K562 (cell line): ENCODE measurements around the gene TSPAN32. TPM values are rescaled to one million over a fixed set of nuclear protein-coding genes. Genes with fewer than 3 reads are reported as not detected.

ENCODE experiments used
- ATAC-seq: fragments of 200-7000 bp; cut with Tn5 transposase; 3 replicates; pipeline ENCODE4 v1.9.1; 2020; ENCODE audit warnings: moderate library complexity
- BruUV-seq: library from RNA; stranded (reverse); fragments of 400-500 nt; replicated peaks from 2 replicates; lab custom pipeline; 2021; lab: Mats Ljungman, UMichigan
- CTCF ChIA-PET: fragments of 300-600 bp; formaldehyde crosslinking; extraction: SDS; loops from one replicate; lab custom pipeline; 2021; ENCODE audit warnings: low intra/inter-chr PET ratio; lab: Yijun Ruan, JAX
- POLR2A ChIA-PET: fragments of 300-600, 350-650 bp; sonication (Branson Sonifier 250); formaldehyde crosslinking; extraction: SDS; loops from one replicate; lab custom pipeline; 2021; ENCODE audit warnings: antibody characterized with exemption, inconsistent platforms; lab: Yijun Ruan, JAX
- DNase-seq, 4 experiments: peaks; one replicate each; pipeline versions ENCODE4 v3.0.0 to v3.0.0-alpha.2; 2011 to 2018; ENCODE audit warnings: low spot score in 3 of 4, mixed read lengths in 3 of 4; ENCODE audit errors: extremely low read depth in 1 of 4
- FAIRE-seq: peaks from 2 replicates; lab custom pipeline; 2011; peaks lifted over from hg19 to GRCh38; lab: Jason Lieb, UNC
- H2AFZ ChIP-seq: 2 replicates; pipeline ENCODE4 v1.6.0; 2011; ENCODE audit warnings: low read depth, low read length, control low read depth, inconsistent platforms
- H3K27ac ChIP-seq: fragments of 200-600 bp; 3 replicates; pipeline ENCODE4 v1.8.0; 2011; ENCODE audit warnings: low read depth, mild to moderate bottlenecking, control low read depth, inconsistent platforms, low read length, moderate library complexity, mixed read lengths; ENCODE audit errors: extremely low read depth
- H3K27me3 ChIP-seq, 2 experiments: fragments of 300-600 bp in 1 of 2; 2 replicates in 1 of 2; 3 replicates in 1 of 2; pipeline versions ENCODE4 v1.6.0 to v1.8.0; 2011; ENCODE audit warnings: inconsistent platforms in 2 of 2, low read length in 2 of 2, mild to moderate bottlenecking in 1 of 2, mixed read lengths in 1 of 2, moderate library complexity in 1 of 2; ENCODE audit not compliant: control insufficient read depth in 2 of 2, insufficient read depth in 2 of 2
- H3K36me3 ChIP-seq: fragments of 300-600 bp; 3 replicates; pipeline ENCODE4 v1.8.0; 2011; ENCODE audit warnings: mild to moderate bottlenecking, low read length, inconsistent platforms; ENCODE audit not compliant: control insufficient read depth, insufficient read depth
- H3K4me1 ChIP-seq, 2 experiments: fragments of 200-600 bp in 1 of 2; replicated peaks in 1 of 2; 2 replicates in 1 of 2; 3 replicates in 1 of 2; pipeline versions ENCODE4 v1.5.1 to v1.8.0; 2011; ENCODE audit warnings: inconsistent platforms in 2 of 2, low read length in 2 of 2, mild to moderate bottlenecking in 1 of 2, mixed read lengths in 1 of 2, moderate library complexity in 1 of 2; ENCODE audit not compliant: control insufficient read depth in 2 of 2, insufficient read depth in 2 of 2
- H3K4me2 ChIP-seq: 2 replicates; pipeline ENCODE4 v1.6.1; 2011; ENCODE audit warnings: low read length, control low read depth, inconsistent platforms, mixed read lengths; ENCODE audit not compliant: insufficient read depth
- H3K4me3 ChIP-seq: fragments of 200-600 bp; sonication (generic), shearing (Covaris generic); 2 replicates; pipeline ENCODE4 v1.5.1; 2016; ENCODE audit warnings: control low read depth, inconsistent platforms
- H3K79me2 ChIP-seq: fragments of 200-600 bp; 3 replicates; pipeline ENCODE4 v1.8.0; 2011; ENCODE audit warnings: low read length, inconsistent platforms; ENCODE audit not compliant: control insufficient read depth, insufficient read depth
- H3K9ac ChIP-seq, 2 experiments: 2 replicates each; pipeline versions ENCODE4 v1.6.0 to v1.6.1; 2011; ENCODE audit warnings: low read depth in 2 of 2, low read length in 2 of 2, control low read depth in 1 of 2, inconsistent platforms in 1 of 2, mild to moderate bottlenecking in 1 of 2, mixed read lengths in 1 of 2; ENCODE audit not compliant: insufficient read depth in 1 of 2
- H3K9me1 ChIP-seq: one replicate; pipeline ENCODE4 v1.6.0; 2011; ENCODE audit warnings: inconsistent platforms, mild to moderate bottlenecking, low read length, moderate library complexity; ENCODE audit not compliant: control insufficient read depth, insufficient read depth
- H3K9me3 ChIP-seq: replicated peaks from 2 replicates; pipeline ENCODE4 v1.5.1; 2011; ENCODE audit warnings: low read depth, low read length, inconsistent platforms; ENCODE audit not compliant: control insufficient read depth, insufficient read depth
- H4K20me1 ChIP-seq: replicated peaks from 2 replicates; pipeline ENCODE4 v1.6.1; 2011; ENCODE audit warnings: low read length, inconsistent platforms, mixed read lengths; ENCODE audit not compliant: control insufficient read depth, insufficient read depth
- COPS2 ChIP-seq: fragments of 450-650 bp; conservative IDR thresholded peaks from 2 replicates; pipeline ENCODE4 v1.6.1; 2016; ENCODE audit warnings: mild to moderate bottlenecking, moderate library complexity
- CSDE1 ChIP-seq, 2 experiments: fragments of 450-650 bp; IDR thresholded peaks; 2 replicates each; pipeline ENCODE4 v1.6.1; 2016; ENCODE audit warnings: mild to moderate bottlenecking in 1 of 2
- FIP1L1 ChIP-seq: fragments of 200-400 bp; formaldehyde crosslinking; IDR thresholded peaks from 2 replicates; pipeline ENCODE4 v1.6.1; 2018; ENCODE audit warnings: mild to moderate bottlenecking, low read depth, low read length; ENCODE audit not compliant: poor library complexity, severe bottlenecking
- FOS ChIP-seq: IDR thresholded peaks from 3 replicates; pipeline ENCODE4 v1.6.1; 2011; ENCODE audit not compliant: insufficient read length; ENCODE audit errors: extremely low read depth
- GABPB1 ChIP-seq: sonication (generic); formaldehyde crosslinking; IDR thresholded peaks from 2 replicates; pipeline ENCODE4 v1.8.0; 2022; ENCODE audit warnings: mild to moderate bottlenecking, missing genetic modification reagents
- HNRNPL ChIP-seq: fragments of 200-400 bp; formaldehyde crosslinking; IDR thresholded peaks from 2 replicates; pipeline ENCODE4 v1.6.1; 2017; ENCODE audit warnings: low read depth, mild to moderate bottlenecking, low read length
- ILF3 ChIP-seq: fragments of 450-650 bp; IDR thresholded peaks from 2 replicates; pipeline ENCODE4 v1.6.1; 2018; ENCODE audit warnings: antibody characterized with exemption, mild to moderate bottlenecking, moderate library complexity, borderline replicate concordance
- JUNB ChIP-seq: fragments of 450-650 bp; formaldehyde crosslinking; conservative IDR thresholded peaks from 2 replicates; pipeline ENCODE4 v1.4.0; 2020; ENCODE audit warnings: mild to moderate bottlenecking
- NELFE ChIP-seq: IDR thresholded peaks from 2 replicates; pipeline ENCODE4 v1.6.1; 2011; ENCODE audit warnings: mild to moderate bottlenecking; ENCODE audit not compliant: insufficient read depth, insufficient read length
- SRSF3 ChIP-seq: fragments of 200-400 bp; formaldehyde crosslinking; IDR thresholded peaks from 2 replicates; pipeline ENCODE4 v1.6.1; 2016; ENCODE audit warnings: mild to moderate bottlenecking, low read length, moderate library complexity; ENCODE audit not compliant: insufficient read depth
- SUPT5H ChIP-seq: fragments of 450-650 bp; IDR thresholded peaks from 2 replicates; pipeline ENCODE4 v1.6.1; 2016
- U2AF1 ChIP-seq: fragments of 200-400 bp; formaldehyde crosslinking; optimal IDR thresholded peaks from 2 replicates; pipeline ENCODE3; 2017; ENCODE audit warnings: mild to moderate bottlenecking, low read depth, low read length, moderate library complexity
- ZFP1 ChIP-seq: fragments of 450-650 bp; formaldehyde crosslinking; IDR thresholded peaks from 2 replicates; pipeline ENCODE4 v1.4.0; 2020; ENCODE audit warnings: mild to moderate bottlenecking, mixed read lengths
- ZNF165 ChIP-seq: fragments of 250-450 bp; sonication (Bioruptor Pico); IDR thresholded peaks from 2 replicates; pipeline ENCODE4 v1.4.0; 2020; ENCODE audit warnings: borderline replicate concordance
- ZNF224 ChIP-seq: sonication (generic); formaldehyde crosslinking; IDR thresholded peaks from 2 replicates; pipeline ENCODE4 v1.8.0; 2022; ENCODE audit warnings: mild to moderate bottlenecking, missing genetic modification reagents
- ZNF717 ChIP-seq: fragments of 250-450 bp; sonication (Bioruptor Pico); IDR thresholded peaks from 2 replicates; pipeline ENCODE4 v1.5.0; 2021
- ZSCAN29 ChIP-seq: fragments of 450-650 bp; IDR thresholded peaks from 2 replicates; pipeline ENCODE4 v1.6.1; 2017
- WGBS: fragments of 100-300 bp; shearing (Covaris generic); methylation state at CpG from one replicate; pipeline ENCODE4 v1.1.6; 2016; ENCODE audit warnings: low coverage, mixed read lengths; ENCODE audit not compliant: insufficient coverage; ENCODE audit errors: missing lambda C conversion rate; 5-methylcytosine and 5-hydroxymethylcytosine counted together
- in situ Hi-C: fragments of 300-500 bp; cut with MboI; formaldehyde crosslinking; loops from 4 replicates; pipeline ENCODE4 v1.15.0; 2018; ENCODE audit warnings: inconsistent platforms, mixed read lengths
- intact Hi-C: fragments of 100-400 bp; cut with micrococcal nuclease; formaldehyde crosslinking; loops from 2 replicates; pipeline ENCODE4 v1.14.2; 2022
- polyA plus RNA-seq, 8 experiments: library from polyadenylated mRNA; depleted of rRNA in 4 of 8; stranded (reverse) in 5 of 8; unstranded in 3 of 8; fragments of >200 nt; fragmentation: Nextera tagmentation in 2 of 8; fragmentation: Illumina TruSeq in 1 of 8; extraction: Ambion mirVana in 2 of 8; extraction: Trizol in 1 of 8; gene quantifications; 2 replicates each; pipeline versions ENCODE4 v1.2.1 to v1.2.3, GENCODE V29; 2011 to 2014; ENCODE audit warnings: inconsistent platforms in 1 of 8, missing spikeins in 1 of 8
- total RNA-seq, 7 experiments: library from RNA; depleted of rRNA in 6 of 7; stranded (reverse); fragments of >200 nt in 6 of 7; fragmentation: Illumina TruSeq in 2 of 7; extraction: Trizol in 2 of 7; gene quantifications; 2 replicates each; pipeline versions ENCODE4 v1.2.1 to v1.2.3, GENCODE V29; 2011 to 2021; ENCODE audit warnings: low replicate concordance in 1 of 7
- TF ChIP-seq, protein P1 (sequence below): sonication (generic); formaldehyde crosslinking; IDR thresholded peaks from 2 replicates; pipeline ENCODE4 v1.8.0; 2022; ENCODE audit warnings: mild to moderate bottlenecking, low read depth, missing genetic modification reagents
- TF ChIP-seq, protein P2 (sequence below): sonication (generic); formaldehyde crosslinking; IDR thresholded peaks from 2 replicates; pipeline ENCODE4 v1.8.0; 2022; ENCODE audit warnings: mild to moderate bottlenecking, missing genetic modification reagents, borderline replicate concordance

TSPAN32 gene
- total and polyA plus RNA-seq, 9 of the 15 experiments (the other 6 are each of a cell fraction or from before 2014, with no cell fraction given) = 0.21 to 7.3 (median 2.6) TPM

GRCh38 chr11:2263071-2263565, 38.7 kb upstream of the TSPAN32 start:
- intact Hi-C loops = no loop called here
- ChIA-PET POLR2A (interaction anchor here (0.6 kb wide), 1 partner anchor 56 kb away, joined by 3 read pairs; no protein-coding TSS in a partner anchor), CTCF (no interaction called here)
- Histone ChIP-seq H3K4me1 (peaks cover 3 to 41% of the 10 kb centered on the region in 2 experiments; a peak in 4 of 5 replicates), H3K4me2 (no peak overlapping the region), H3K27me3 (peaks cover 22 to 93% of the 10 kb centered on the region in 2 experiments; a peak in 4 of 5 replicates), H3K36me3 (no peaks in the 10 kb centered on the region), H3K9ac (no peak overlapping the region), H3K9me1 (no peaks in the 10 kb centered on the region), H3K79me2 (no peaks in the 10 kb centered on the region), H2AFZ (no peak overlapping the region), H3K9me3 (no peaks in the 10 kb centered on the region), H3K27ac (no peak overlapping the region), H3K4me3 (no peak overlapping the region), H4K20me1 (peaks cover 17% of the 10 kb centered on the region; the same call in 1 of the 2 replicates)
- no TSS peak for BruUV-seq
- in situ Hi-C loops = no loop called here
- DNase-seq (peak in 1 of 4 experiments; percentile 6), ATAC-seq (no peak), FAIRE-seq (no peak)
- 5% methylated on average over 9 of the region's 10 CpGs for WGBS
- TF ChIP-seq FOS = no peak
- no peak for TF ChIP-seq U2AF1
- no peak for TF ChIP-seq FIP1L1
- TF ChIP-seq, protein P1, sequence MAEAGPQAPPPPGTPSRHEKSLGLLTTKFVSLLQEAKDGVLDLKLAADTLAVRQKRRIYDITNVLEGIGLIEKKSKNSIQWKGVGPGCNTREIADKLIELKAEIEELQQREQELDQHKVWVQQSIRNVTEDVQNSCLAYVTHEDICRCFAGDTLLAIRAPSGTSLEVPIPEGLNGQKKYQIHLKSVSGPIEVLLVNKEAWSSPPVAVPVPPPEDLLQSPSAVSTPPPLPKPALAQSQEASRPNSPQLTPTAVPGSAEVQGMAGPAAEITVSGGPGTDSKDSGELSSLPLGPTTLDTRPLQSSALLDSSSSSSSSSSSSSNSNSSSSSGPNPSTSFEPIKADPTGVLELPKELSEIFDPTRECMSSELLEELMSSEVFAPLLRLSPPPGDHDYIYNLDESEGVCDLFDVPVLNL (CRISPR knock-in tag) = no peak
- TF ChIP-seq CSDE1 (IDR thresholded peaks at IDR 0.05) = no peak
- TF ChIP-seq, protein P2, sequence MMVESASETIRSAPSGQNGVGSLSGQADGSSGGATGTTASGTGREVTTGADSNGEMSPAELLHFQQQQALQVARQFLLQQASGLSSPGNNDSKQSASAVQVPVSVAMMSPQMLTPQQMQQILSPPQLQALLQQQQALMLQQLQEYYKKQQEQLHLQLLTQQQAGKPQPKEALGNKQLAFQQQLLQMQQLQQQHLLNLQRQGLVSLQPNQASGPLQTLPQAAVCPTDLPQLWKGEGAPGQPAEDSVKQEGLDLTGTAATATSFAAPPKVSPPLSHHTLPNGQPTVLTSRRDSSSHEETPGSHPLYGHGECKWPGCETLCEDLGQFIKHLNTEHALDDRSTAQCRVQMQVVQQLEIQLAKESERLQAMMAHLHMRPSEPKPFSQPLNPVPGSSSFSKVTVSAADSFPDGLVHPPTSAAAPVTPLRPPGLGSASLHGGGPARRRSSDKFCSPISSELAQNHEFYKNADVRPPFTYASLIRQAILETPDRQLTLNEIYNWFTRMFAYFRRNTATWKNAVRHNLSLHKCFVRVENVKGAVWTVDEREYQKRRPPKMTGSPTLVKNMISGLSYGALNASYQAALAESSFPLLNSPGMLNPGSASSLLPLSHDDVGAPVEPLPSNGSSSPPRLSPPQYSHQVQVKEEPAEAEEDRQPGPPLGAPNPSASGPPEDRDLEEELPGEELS (CRISPR knock-in tag) = no peak
- TF ChIP-seq ZNF717 (CRISPR knock-in tag) = no peak
- no peak for TF ChIP-seq ZNF224
- TF ChIP-seq ZFP1 (CRISPR knock-in tag) = no peak
- no peak for TF ChIP-seq HNRNPL
- TF ChIP-seq COPS2 = no peak
- no peak for TF ChIP-seq NELFE
- no peak for TF ChIP-seq GABPB1 (CRISPR knock-in tag)
- TF ChIP-seq ZSCAN29 = no peak
- no peak for TF ChIP-seq ZNF165 (CRISPR knock-in tag)
- no peak for TF ChIP-seq SRSF3
- no peak for TF ChIP-seq ILF3
- no peak for TF ChIP-seq JUNB (CRISPR knock-in tag)
- no peak for TF ChIP-seq SUPT5H
